Stromal cell of bone marrow (primary cell): ENCODE results near the gene PLPP3.
"Not testable (repeated sequence)": the region's sequence is repeated elsewhere in the genome, so short reads cannot be mapped to it uniquely, and the experiment has no call there.

Experiments
- DNase-seq: peaks from one replicate; pipeline ENCODE4 v3.0.0-alpha.2; 2012; ENCODE audit warnings: low read depth

PLPP3 gene

DNA sequence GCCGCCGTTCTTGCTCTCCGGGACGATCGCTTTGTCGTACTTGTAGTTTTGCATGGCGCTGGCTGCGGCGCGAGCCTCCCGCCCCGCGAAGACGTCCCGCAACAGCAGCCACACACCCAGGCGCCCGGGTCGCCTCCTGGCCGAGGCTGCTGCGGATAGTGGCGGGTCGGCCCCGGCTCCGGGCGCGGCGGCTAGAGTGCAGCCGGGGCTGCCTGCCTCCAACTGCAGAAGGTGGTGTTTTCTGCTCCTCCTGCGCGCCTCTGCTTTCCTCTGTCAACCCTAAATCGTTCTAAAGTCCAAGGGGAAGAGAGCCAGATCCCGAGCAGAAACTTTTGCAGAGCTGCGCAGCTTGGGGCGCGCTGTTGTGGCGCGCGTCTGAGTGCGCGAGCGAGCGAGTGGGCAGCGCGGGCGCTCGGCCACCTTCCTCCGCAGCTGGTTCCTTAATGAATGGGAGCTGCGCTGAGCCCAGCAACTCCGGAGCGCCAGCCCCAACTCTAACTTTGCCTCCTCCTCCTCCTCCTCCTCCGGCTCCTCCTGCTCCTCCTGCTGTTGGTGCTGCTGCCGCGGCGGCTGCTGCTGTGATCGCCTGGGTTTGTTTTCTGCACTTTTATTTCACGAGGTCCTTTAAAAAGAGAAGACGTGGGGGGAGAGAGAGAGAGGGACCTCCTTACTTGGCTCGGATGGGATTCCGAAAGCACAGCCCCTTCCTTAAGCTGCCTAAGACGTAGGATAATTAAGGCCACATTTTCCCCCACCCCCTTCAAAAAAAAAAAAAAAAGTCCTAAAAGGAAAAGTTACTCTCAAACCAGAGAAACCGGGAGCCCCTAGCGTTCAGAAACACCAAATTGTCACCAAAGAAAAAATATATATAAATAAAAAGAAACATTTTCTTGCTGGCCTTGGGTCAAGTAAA is at the start of gene PLPP3:
Gene PLPP3 (minus strand): TSS at position 601 of the 913 bp plus-strand sequence. CDS start 547 bp downstream, at position 54.
- DNase-seq = peak; percentile 97

GRCh38 chr1:56627636-56628039 is 48.3 kb upstream of the PLPP3 start:
- DNase-seq = no peak

DNA sequence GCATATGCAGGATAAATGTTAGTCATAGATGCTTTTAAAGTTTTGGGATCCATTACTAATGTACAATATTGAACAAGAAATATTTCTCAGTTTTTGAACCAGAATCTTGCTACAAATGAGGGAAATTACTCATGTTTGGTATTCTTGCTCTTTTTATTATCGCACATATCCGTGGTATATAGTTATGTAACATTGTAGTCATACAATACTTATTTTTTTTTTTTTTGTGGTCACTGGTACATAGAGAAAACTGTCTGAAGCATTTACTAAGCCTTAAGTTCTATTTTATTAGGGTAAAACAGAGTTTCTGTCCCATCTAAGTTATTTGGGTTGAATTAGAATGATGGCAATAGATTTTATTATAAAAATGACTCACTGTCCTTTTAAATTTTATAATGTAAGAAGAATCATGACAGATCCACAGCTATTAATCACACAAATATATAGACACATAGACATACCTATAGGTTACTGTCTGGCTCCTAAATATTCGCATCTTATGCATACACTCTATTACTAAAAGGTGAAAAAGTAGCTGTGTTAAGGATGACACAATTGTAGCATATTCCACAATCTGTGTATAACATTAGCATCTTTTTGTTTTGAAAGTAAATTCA is 47.8 kb upstream of the PLPP3 start:
- no peak for DNase-seq

- DNase-seq = no peak
Observed at GRCh38 chr1:56626546-56626945, 47.2 kb upstream of the PLPP3 start.

GRCh38 chr1:56625819-56626440 is 46.6 kb upstream of the PLPP3 start:
- no peak for DNase-seq

DNA sequence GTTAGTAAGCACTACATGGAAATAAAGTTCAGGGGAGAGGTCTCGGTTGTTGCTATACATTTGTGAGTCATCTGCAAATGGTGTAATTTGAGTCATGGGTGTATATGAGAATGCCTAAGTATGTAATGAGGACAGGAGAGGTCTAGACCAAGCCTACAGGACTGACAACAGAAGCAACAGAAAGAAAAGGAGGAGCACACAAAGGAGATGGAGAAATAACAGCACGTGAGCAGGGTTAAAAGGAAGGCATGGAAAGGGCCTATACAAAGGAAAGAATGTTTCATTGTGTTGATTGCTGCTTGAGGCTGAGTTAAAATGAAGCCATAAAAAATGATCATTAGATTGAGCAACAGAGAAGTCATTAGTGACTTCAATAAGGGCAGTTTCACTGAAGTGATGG is 37.8 kb upstream of the PLPP3 start:
- no peak for DNase-seq

GRCh38 chr1:56610770-56611169 is 31.4 kb upstream of the PLPP3 start:
- DNase-seq = not testable (repeated sequence)

GRCh38 chr1:56610097-56610496 is 30.7 kb upstream of the PLPP3 start:
- DNase-seq = not testable (repeated sequence)

DNA sequence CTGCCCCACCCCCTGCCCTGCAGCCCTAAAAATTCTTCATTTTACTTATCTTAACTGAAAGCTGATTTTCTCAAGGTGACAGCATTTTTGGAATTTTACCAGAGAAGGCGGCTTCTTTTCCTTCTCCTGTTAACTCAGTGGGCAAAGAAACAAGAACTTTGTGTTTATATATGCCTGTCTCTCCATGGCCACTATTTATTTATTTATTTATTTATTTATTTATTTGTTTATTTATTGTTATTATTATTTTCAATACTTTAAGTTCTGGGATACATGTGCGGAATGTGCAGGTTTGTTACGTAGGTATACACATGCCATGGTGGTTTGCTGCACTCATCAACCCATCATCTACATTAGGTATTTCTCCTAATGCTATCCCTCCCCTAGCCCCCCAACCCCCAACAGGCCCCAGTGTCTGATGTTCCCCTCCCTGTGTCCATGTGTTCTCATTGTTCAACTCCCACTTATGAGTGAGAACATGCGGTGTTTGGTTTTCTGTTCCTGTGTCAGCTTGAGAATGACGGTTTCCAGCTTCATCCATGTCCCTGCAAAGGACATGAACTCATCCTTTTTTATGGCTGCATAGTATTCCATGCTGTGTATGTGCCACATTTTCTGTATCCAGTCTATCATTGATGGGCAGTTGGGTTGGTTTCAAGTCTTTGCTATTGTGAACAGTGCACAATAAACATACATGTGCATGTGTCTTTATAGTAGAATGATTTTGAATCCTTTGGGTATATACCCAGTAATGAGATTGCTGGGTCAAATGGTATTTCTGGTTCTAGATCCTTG is 16.2 kb upstream of the PLPP3 start:
- DNase-seq = not testable (repeated sequence)

DNA sequence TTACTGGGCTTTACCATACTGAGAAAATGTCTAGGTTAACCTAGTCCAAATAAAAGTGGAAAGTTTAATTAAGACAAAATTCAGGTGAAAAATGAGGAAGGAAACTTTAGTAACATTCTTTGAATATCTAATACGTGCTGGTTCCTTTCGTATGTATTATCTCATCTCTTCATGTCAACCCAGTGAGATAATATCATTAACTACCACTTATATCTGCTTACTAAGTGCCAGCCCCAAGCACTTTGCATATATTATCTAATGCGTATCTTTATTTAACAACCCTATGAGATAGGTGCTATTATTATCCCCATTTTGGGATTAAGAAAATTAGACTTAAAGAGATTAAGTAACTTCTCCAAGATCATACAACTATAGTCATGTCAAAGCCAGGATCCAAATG is 12.5 kb upstream of the PLPP3 start:
- no peak for DNase-seq

GRCh38 chr1:56590520-56591011 is 11.2 kb upstream of the PLPP3 start:
- no peak for DNase-seq

- no peak for DNase-seq
Observed at GRCh38 chr1:56589369-56589768, 10.0 kb upstream of the PLPP3 start.

DNA sequence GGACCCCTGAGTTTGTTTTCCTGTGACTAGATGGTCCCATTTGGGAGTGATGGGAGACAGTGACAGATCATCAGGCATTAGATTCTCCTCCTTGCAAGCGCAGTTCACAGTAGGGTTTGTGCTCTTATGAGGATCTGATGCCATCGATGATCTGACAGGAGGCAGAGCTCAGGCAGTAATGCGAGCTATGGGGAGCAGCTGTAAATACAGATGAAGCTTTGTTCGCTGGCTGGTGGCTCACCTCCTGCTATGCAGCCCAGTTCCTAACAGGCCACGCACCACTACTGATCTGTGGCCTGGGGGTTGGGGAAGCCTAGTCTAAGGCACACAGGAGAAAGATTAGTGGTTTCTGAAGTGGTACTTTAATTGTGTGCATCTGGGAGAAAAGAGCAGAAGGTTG is 7.1 kb upstream of the PLPP3 start:
- DNase-seq = no peak

DNA sequence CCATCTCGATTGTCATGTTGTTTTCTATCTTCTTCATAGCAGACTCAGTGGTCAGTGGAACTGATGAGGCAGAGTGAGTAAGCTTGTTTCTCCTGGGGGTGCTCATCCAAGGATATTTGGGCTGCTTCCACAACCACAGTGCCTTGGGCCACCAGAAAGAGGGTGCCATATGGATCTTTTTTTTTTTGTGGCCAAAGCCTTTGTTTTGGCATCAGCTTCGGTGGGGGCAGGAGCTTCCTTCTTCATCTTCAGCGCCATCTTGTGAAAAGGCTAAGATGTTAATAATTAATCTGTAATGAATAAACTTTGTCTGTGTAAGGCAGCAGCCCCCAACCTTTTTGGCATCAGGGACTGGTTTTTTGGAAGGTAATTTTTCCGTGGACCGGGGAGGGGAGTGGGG is 6.6 kb upstream of the PLPP3 start:
- DNase-seq = no peak

GRCh38 chr1:56584910-56585528 is 5.7 kb upstream of the PLPP3 start:
- DNase-seq = peak; percentile 55

DNA sequence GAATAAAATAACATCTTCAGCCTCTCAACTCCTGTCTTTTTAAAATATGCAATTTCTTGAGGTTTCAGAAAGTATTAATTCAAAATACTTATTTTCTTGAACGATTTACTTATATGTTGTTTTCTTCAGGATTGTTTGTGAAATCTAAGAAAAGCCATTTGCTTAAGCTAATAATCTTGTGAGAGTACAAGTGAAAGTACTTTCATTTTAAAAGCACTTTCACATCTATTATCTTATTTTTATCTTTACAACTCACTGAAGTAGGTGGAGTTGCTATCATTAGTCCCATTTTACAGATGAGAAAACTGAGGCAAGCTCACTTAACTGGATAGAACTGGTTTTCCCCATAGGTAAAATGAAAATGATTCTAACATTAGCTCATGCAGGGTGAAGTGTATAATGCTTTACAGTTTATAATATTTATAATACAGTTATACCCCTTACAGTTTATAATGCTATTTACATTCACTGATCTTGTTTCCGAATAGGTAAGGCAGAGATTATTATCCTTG is 4.7 kb upstream of the PLPP3 start:
- no peak for DNase-seq

GRCh38 chr1:56580771-56581170 is 1.4 kb upstream of the PLPP3 start:
- DNase-seq = no peak

GRCh38 chr1:56578138-56578962 is 1.0 kb downstream of the PLPP3 start:
- DNase-seq = no peak

- DNase-seq = no peak
Observed at GRCh38 chr1:56577406-56578137, 1.8 kb downstream of the PLPP3 start.
